GM18868 (cell line): ENCODE data around the gene SAMD4A.
"Not testable (repeated sequence)": the region's sequence is repeated elsewhere in the genome, so short reads cannot be mapped to it uniquely, and the experiment has no call there.

Experiments used
- ATAC-seq: cut with Tn5 transposase; IDR thresholded peaks from one replicate; pipeline ENCODE4 v1.9.1; 2021; ENCODE audit warnings: mild to moderate bottlenecking, moderate library complexity; ENCODE audit not compliant: unreplicated experiment

The SAMD4A gene

GRCh38 chr14:54789781-54790480 lies 223.0 kb downstream of the SAMD4A start:
- ATAC-seq: no peak

- ATAC-seq: no peak
Observed at GRCh38 chr14:54791001-54791400, 224.1 kb downstream of the SAMD4A start.

- no peak for ATAC-seq
Observed at GRCh38 chr14:54792288-54792687, 225.4 kb downstream of the SAMD4A start.

- no peak for ATAC-seq
Observed at GRCh38 chr14:54794159-54794558, 227.2 kb downstream of the SAMD4A start.

GRCh38 chr14:54794796-54795195 lies 227.9 kb downstream of the SAMD4A start:
- ATAC-seq: no peak

- ATAC-seq: no peak
Observed at GRCh38 chr14:54796961-54797360, 230.0 kb downstream of the SAMD4A start.

GRCh38 chr14:54797556-54797955 lies 230.6 kb downstream of the SAMD4A start:
- ATAC-seq: no peak

GRCh38 chr14:54797986-54798385 lies 231.1 kb downstream of the SAMD4A start:
- no peak for ATAC-seq

- no peak for ATAC-seq
Observed at GRCh38 chr14:54798465-54799124, 231.7 kb downstream of the SAMD4A start.

GRCh38 chr14:54801482-54801881 lies 234.6 kb downstream of the SAMD4A start:
- ATAC-seq: not testable (repeated sequence)

GRCh38 chr14:54803396-54803795 lies 236.5 kb downstream of the SAMD4A start:
- no peak for ATAC-seq

- no peak for ATAC-seq
Observed at GRCh38 chr14:54803926-54804537, 237.1 kb downstream of the SAMD4A start.

GRCh38 chr14:54804538-54805041 lies 237.7 kb downstream of the SAMD4A start:
- ATAC-seq: no peak

GRCh38 chr14:54805070-54805444 lies 238.1 kb downstream of the SAMD4A start:
- ATAC-seq: no peak

- ATAC-seq: peak; percentile 71
Observed at GRCh38 chr14:54805445-54806322, 238.8 kb downstream of the SAMD4A start.

GRCh38 chr14:54806616-54807015 lies 239.7 kb downstream of the SAMD4A start:
- no peak for ATAC-seq

GRCh38 chr14:54807428-54807827 lies 240.5 kb downstream of the SAMD4A start:
- ATAC-seq: no peak

GRCh38 chr14:54807881-54808280 lies 241.0 kb downstream of the SAMD4A start:
- ATAC-seq: no peak

GRCh38 chr14:54808326-54809161 lies 241.6 kb downstream of the SAMD4A start:
- ATAC-seq: no peak

GRCh38 chr14:54809767-54810166 lies 242.8 kb downstream of the SAMD4A start:
- peak; percentile 63 for ATAC-seq
